ENCODE measurements around the gene TBC1D4.

DNA sequence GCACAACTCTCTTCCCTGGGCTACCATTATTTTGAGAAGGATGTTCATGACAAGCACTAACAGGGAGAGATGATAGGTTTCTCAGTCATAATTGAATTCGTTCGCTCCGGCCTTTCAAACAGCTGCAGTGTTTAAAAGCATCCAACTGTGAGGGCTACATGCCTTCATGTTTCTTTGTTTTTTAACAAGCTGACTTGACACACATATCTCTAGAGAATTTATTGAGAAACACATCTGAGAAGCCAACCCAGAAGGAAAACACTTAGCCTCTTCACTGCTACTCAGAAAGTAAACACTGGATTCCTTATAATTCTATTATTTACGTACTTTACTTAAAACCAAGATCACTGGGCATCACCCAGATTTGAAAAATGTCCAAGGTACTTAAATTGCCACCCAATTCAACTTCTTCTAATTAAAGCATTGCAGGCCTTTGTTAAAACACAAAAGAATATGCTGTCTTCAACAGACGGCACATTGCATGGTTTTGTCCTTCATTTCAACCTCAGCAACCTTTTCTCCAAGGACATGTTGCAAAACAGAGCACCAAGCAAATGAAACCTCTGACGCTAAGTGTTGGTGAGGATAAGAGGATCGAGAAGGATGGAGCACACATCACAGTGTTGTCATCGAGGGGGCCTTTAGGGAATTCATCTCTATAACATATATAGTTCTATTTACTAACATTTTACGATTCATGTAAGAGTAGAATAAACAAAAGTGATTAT is 75.8 kb downstream of the TBC1D4 start:
- no peak for TF ChIP-seq POLR2A (IDR thresholded peaks at IDR 0.05; ENCODE audit: low read depth, low read length)
- TF ChIP-seq, protein P1, sequence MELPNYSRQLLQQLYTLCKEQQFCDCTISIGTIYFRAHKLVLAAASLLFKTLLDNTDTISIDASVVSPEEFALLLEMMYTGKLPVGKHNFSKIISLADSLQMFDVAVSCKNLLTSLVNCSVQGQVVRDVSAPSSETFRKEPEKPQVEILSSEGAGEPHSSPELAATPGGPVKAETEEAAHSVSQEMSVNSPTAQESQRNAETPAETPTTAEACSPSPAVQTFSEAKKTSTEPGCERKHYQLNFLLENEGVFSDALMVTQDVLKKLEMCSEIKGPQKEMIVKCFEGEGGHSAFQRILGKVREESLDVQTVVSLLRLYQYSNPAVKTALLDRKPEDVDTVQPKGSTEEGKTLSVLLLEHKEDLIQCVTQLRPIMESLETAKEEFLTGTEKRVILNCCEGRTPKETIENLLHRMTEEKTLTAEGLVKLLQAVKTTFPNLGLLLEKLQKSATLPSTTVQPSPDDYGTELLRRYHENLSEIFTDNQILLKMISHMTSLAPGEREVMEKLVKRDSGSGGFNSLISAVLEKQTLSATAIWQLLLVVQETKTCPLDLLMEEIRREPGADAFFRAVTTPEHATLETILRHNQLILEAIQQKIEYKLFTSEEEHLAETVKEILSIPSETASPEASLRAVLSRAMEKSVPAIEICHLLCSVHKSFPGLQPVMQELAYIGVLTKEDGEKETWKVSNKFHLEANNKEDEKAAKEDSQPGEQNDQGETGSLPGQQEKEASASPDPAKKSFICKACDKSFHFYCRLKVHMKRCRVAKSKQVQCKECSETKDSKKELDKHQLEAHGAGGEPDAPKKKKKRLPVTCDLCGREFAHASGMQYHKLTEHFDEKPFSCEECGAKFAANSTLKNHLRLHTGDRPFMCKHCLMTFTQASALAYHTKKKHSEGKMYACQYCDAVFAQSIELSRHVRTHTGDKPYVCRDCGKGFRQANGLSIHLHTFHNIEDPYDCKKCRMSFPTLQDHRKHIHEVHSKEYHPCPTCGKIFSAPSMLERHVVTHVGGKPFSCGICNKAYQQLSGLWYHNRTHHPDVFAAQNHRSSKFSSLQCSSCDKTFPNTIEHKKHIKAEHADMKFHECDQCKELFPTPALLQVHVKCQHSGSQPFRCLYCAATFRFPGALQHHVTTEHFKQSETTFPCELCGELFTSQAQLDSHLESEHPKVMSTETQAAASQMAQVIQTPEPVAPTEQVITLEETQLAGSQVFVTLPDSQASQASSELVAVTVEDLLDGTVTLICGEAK (IDR thresholded peaks at IDR 0.05; ENCODE audit: borderline replicate concordance) = no peak
- TF ChIP-seq, protein P2, sequence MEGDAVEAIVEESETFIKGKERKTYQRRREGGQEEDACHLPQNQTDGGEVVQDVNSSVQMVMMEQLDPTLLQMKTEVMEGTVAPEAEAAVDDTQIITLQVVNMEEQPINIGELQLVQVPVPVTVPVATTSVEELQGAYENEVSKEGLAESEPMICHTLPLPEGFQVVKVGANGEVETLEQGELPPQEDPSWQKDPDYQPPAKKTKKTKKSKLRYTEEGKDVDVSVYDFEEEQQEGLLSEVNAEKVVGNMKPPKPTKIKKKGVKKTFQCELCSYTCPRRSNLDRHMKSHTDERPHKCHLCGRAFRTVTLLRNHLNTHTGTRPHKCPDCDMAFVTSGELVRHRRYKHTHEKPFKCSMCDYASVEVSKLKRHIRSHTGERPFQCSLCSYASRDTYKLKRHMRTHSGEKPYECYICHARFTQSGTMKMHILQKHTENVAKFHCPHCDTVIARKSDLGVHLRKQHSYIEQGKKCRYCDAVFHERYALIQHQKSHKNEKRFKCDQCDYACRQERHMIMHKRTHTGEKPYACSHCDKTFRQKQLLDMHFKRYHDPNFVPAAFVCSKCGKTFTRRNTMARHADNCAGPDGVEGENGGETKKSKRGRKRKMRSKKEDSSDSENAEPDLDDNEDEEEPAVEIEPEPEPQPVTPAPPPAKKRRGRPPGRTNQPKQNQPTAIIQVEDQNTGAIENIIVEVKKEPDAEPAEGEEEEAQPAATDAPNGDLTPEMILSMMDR (IDR thresholded peaks at IDR 0.05 in 2 of 3, conservative IDR thresholded peaks at IDR 0.05 in 1 of 3; ENCODE audit: control insufficient read depth in 2 of 3, extremely low read depth in 1 of 3, insufficient read depth in 1 of 3, low read depth in 3 of 3, low read length in 3 of 3) = no peak
- no peak for TF ChIP-seq ESRRA (IDR thresholded peaks at IDR 0.05; ENCODE audit: low read length)
- no peak for TF ChIP-seq SPI1 (IDR thresholded peaks at IDR 0.05; ENCODE audit: borderline replicate concordance, insufficient read depth, low read depth, low read length)

All from GM12878 (cell line).